MM.1S (cell line): ENCODE results near the gene ZNF609.

Experiments
- EZH2phosphoT487 ChIP-seq: fragments of 300-600 bp; sonication (generic); IDR thresholded peaks from 2 replicates; pipeline ENCODE4 v1.6.1; 2018; ENCODE audit warnings: antibody characterized with exemption, low read length
- TF ChIP-seq, protein P1 (sequence below): fragments of 300-600 bp; sonication (generic); IDR thresholded peaks from 2 replicates; pipeline ENCODE4 v1.5.1; 2016; ENCODE audit warnings: antibody characterized with exemption, low read length, mixed read lengths

DNA sequence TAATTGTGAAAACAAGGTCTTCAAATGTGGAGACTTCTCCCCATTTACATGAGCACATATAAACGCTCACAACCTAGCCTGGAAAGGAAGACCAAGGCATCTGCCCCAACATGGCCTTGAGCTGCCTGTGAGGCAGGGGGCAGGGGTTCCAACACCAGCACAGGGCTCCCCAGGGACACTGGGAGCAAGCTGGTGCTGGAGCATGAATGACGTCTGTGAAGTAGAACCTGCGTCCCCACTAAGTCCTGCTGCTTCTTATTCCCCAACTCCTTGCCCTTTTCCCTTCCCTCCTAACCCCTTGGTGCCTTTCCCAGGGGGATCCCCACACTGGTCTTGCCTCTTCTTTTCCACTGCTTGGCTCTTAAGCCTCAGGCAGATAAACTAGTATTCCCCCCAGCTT is 221.9 kb downstream of the ZNF609 start:
- TF ChIP-seq, protein P1, sequence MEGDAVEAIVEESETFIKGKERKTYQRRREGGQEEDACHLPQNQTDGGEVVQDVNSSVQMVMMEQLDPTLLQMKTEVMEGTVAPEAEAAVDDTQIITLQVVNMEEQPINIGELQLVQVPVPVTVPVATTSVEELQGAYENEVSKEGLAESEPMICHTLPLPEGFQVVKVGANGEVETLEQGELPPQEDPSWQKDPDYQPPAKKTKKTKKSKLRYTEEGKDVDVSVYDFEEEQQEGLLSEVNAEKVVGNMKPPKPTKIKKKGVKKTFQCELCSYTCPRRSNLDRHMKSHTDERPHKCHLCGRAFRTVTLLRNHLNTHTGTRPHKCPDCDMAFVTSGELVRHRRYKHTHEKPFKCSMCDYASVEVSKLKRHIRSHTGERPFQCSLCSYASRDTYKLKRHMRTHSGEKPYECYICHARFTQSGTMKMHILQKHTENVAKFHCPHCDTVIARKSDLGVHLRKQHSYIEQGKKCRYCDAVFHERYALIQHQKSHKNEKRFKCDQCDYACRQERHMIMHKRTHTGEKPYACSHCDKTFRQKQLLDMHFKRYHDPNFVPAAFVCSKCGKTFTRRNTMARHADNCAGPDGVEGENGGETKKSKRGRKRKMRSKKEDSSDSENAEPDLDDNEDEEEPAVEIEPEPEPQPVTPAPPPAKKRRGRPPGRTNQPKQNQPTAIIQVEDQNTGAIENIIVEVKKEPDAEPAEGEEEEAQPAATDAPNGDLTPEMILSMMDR: no peak
- TF ChIP-seq EZH2phosphoT487: no peak
